ENCODE results near the gene MYO9B. TPM values are rescaled to one million over a fixed set of nuclear protein-coding genes. Genes with fewer than 3 reads are reported as not detected.

The MYO9B gene
- polyA plus RNA-seq, 3 donors = 5.9 to 366 (median 7.5) TPM

GRCh38 chr19:17197666-17198065, 122.1 kb downstream of the MYO9B start:
- Mint-ChIP-seq H3K4me3 (no peak overlapping the region), H3K9me3 (no peaks in the 10 kb centered on the region), H3K36me3 (peaks cover 86 to 100% of the 10 kb centered on the region in 2 donors), H3K4me1 (no peaks in the 10 kb centered on the region), H3K27ac (peak overlapping the region in 3 of 7 donors; percentile 23 to 76 (median 68)), H3K27me3 (ENCODE audit: low read depth in 3 of 3) (peaks cover 0 to 3% (median 0%) of the 10 kb centered on the region in 3 donors)
- Histone ChIP-seq H3K4me3 (replicated peaks in 1 of 3; ENCODE audit: low read depth in 2 of 3, low read length in 3 of 3) (no peak overlapping the region), H3K9me3 (replicated peaks in 1 of 2; ENCODE audit: control insufficient read depth in 1 of 2, insufficient read depth in 1 of 2, low read length in 2 of 2) (no peaks in the 10 kb centered on the region), H3K36me3 (replicated peaks in 1 of 2; ENCODE audit: control insufficient read depth in 1 of 2, insufficient read depth in 2 of 2, low read length in 2 of 2) (peaks cover 85 to 99% of the 10 kb centered on the region in 2 donors), H3K27ac (ENCODE audit: low read depth in 1 of 2, low read length in 2 of 2) (no peak overlapping the region), H3K4me1 (ENCODE audit: control insufficient read depth in 1 of 2, insufficient read depth in 2 of 2, low read length in 2 of 2) (no peaks in the 10 kb centered on the region), H3K79me2 (ENCODE audit: insufficient read depth, low read length) (no peaks in the 10 kb centered on the region), H4K20me1 (ENCODE audit: insufficient read depth, low read length) (peaks cover 43% of the 10 kb centered on the region), H3K27me3 (ENCODE audit: control insufficient read depth in 2 of 2, insufficient read depth in 2 of 2, low read length in 2 of 2) (no peaks in the 10 kb centered on the region), H3K9ac (ENCODE audit: insufficient read depth, low read length, poor library complexity, severe bottlenecking) (no peak overlapping the region), H3K4me2 (replicated peaks; ENCODE audit: extremely low read depth, low read length, poor library complexity, severe bottlenecking) (no peak overlapping the region), H2AFZ (ENCODE audit: insufficient read depth, low read depth, low read length, poor library complexity, severe bottlenecking) (no peak overlapping the region)
- TF ChIP-seq CTCF (IDR thresholded peaks at IDR 0.05) = no peak
- DNase-seq = no peak
- WGBS (ENCODE audit: insufficient coverage) = 86% methylated on average over 7 of the region's 16 CpGs
- intact Hi-C loops (cut with micrococcal nuclease) = no loop called here

GRCh38 chr19:17200408-17201079, 125.0 kb downstream of the MYO9B start:
- Histone ChIP-seq H3K4me2 (replicated peaks; ENCODE audit: extremely low read depth, low read length, poor library complexity, severe bottlenecking) (no peak overlapping the region), H3K9ac (ENCODE audit: insufficient read depth, low read length, poor library complexity, severe bottlenecking) (no peak overlapping the region), H3K27me3 (ENCODE audit: control insufficient read depth in 2 of 2, insufficient read depth in 2 of 2, low read length in 2 of 2) (no peaks in the 10 kb centered on the region), H3K9me3 (replicated peaks in 1 of 2; ENCODE audit: control insufficient read depth in 1 of 2, insufficient read depth in 1 of 2, low read length in 2 of 2) (no peaks in the 10 kb centered on the region), H3K79me2 (ENCODE audit: insufficient read depth, low read length) (no peaks in the 10 kb centered on the region), H2AFZ (ENCODE audit: insufficient read depth, low read depth, low read length, poor library complexity, severe bottlenecking) (no peak overlapping the region), H3K27ac (ENCODE audit: low read depth in 1 of 2, low read length in 2 of 2) (no peak overlapping the region), H3K4me3 (replicated peaks in 1 of 3; ENCODE audit: low read depth in 2 of 3, low read length in 3 of 3) (no peak overlapping the region), H3K36me3 (replicated peaks in 1 of 2; ENCODE audit: control insufficient read depth in 1 of 2, insufficient read depth in 2 of 2, low read length in 2 of 2) (peaks cover 81 to 99% of the 10 kb centered on the region in 2 donors), H3K4me1 (ENCODE audit: control insufficient read depth in 1 of 2, insufficient read depth in 2 of 2, low read length in 2 of 2) (no peaks in the 10 kb centered on the region), H4K20me1 (ENCODE audit: insufficient read depth, low read length) (peaks cover 56% of the 10 kb centered on the region)
- Mint-ChIP-seq H3K36me3 (peaks cover 88 to 99% of the 10 kb centered on the region in 2 donors), H3K4me1 (no peaks in the 10 kb centered on the region), H3K27me3 (ENCODE audit: low read depth in 3 of 3) (peaks cover 0 to 3% (median 0%) of the 10 kb centered on the region in 3 donors), H3K9me3 (no peaks in the 10 kb centered on the region), H3K4me3 (no peak overlapping the region), H3K27ac (peak overlapping the region in 2 of 7 donors; percentile 42 to 48)
- no peak for TF ChIP-seq CTCF (IDR thresholded peaks at IDR 0.05)
- intact Hi-C loops (cut with micrococcal nuclease) = loop anchor here in 1 of 2 donors (5.0 kb wide), 1 partner anchor 37 kb away; no protein-coding TSS in a partner anchor
- WGBS (ENCODE audit: insufficient coverage) = 94% methylated on average over 15 of the region's 16 CpGs
- DNase-seq = no peak

All from CD14-positive monocyte (primary cell).